Thyroid gland (tissue), 4 donors: Measurements from ENCODE around the gene PLEKHA3.

Experiments
- POLR2A ChIP-seq, 2 donors: fragments of 450-650 bp; IDR thresholded peaks; one replicate each; pipeline ENCODE4 v1.6.1; 2017; ENCODE audit warnings: antibody characterized with exemption in 2 of 2, mild to moderate bottlenecking in 2 of 2, moderate library complexity in 1 of 2
- TF ChIP-seq, protein P1 (sequence below), 6 experiments: fragments of 200-600 bp in 3 of 6; fragments of 450-650 bp in 3 of 6; sonication (generic) in 3 of 6; IDR thresholded peaks; one replicate each; pipeline ENCODE4 v1.5.1; 2016 to 2019; ENCODE audit warnings: antibody characterized with exemption in 6 of 6, mild to moderate bottlenecking in 2 of 6, inconsistent platforms in 1 of 6, moderate library complexity in 1 of 6

GRCh38 chr2:178502751-178503150 is 22.5 kb downstream of the PLEKHA3 start:
- TF ChIP-seq, protein P1, sequence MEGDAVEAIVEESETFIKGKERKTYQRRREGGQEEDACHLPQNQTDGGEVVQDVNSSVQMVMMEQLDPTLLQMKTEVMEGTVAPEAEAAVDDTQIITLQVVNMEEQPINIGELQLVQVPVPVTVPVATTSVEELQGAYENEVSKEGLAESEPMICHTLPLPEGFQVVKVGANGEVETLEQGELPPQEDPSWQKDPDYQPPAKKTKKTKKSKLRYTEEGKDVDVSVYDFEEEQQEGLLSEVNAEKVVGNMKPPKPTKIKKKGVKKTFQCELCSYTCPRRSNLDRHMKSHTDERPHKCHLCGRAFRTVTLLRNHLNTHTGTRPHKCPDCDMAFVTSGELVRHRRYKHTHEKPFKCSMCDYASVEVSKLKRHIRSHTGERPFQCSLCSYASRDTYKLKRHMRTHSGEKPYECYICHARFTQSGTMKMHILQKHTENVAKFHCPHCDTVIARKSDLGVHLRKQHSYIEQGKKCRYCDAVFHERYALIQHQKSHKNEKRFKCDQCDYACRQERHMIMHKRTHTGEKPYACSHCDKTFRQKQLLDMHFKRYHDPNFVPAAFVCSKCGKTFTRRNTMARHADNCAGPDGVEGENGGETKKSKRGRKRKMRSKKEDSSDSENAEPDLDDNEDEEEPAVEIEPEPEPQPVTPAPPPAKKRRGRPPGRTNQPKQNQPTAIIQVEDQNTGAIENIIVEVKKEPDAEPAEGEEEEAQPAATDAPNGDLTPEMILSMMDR (IDR thresholded peaks at IDR 0.05) = no peak
- no peak for TF ChIP-seq POLR2A (IDR thresholded peaks at IDR 0.05)
